ENCODE measurements around the gene DRC1. TPM values are rescaled to one million over a fixed set of nuclear protein-coding genes. Genes with fewer than 3 reads are reported as not detected.

DRC1 gene
- total RNA-seq, 1 experiment from 2014 or later, result not detected

- no TSS peak for BruUV-seq (replicated peaks)
- ChIA-PET CTCF (no interaction called here), RAD21 (ENCODE audit: low non-redundant PET in 1 of 2, low total read pairs in 2 of 2, uncharacterized antibody in 2 of 2, unreplicated experiment in 2 of 2) (no interaction called here), POLR2A (no interaction called here)
- H3K36me3 ChIP-seq (ENCODE audit: control insufficient read depth in 1 of 2, insufficient read depth in 2 of 2, low read length in 2 of 2), result no peaks in the 10 kb centered on the region
- H3K4me2 ChIP-seq (ENCODE audit: low read length), result no peak overlapping the region
- H3K9ac ChIP-seq (ENCODE audit: low read length), result no peak overlapping the region
- no peaks in the 10 kb centered on the region for H3K9me3 ChIP-seq (ENCODE audit: control insufficient read depth in 1 of 2, insufficient read depth in 1 of 2, low read depth in 1 of 2, low read length in 2 of 2)
- no peak overlapping the region for H3K27ac ChIP-seq (ENCODE audit: low read depth, low read length)
- H3K79me2 ChIP-seq (ENCODE audit: insufficient read depth, low read length), result no peaks in the 10 kb centered on the region
- H3K4me1 ChIP-seq (ENCODE audit: control insufficient read depth in 1 of 2, insufficient read depth in 2 of 2, low read length in 2 of 2), result no peaks in the 10 kb centered on the region
- no peak overlapping the region for H3K4me3 ChIP-seq (replicated peaks in 1 of 2; ENCODE audit: low read depth in 1 of 2, low read length in 2 of 2)
- intact Hi-C loops (cut with micrococcal nuclease), result no loop called here
- H3K27me3 ChIP-seq (ENCODE audit: insufficient read depth, low read length), result peaks cover 1% of the 10 kb centered on the region; the same call in 1 of the 2 replicates
- no peak overlapping the region for H2AFZ ChIP-seq (ENCODE audit: low read depth, low read length, poor library complexity, severe bottlenecking)
- no peaks in the 10 kb centered on the region for H4K20me1 ChIP-seq (ENCODE audit: insufficient read depth)
- no peaks in the 10 kb centered on the region for H3K9me2 ChIP-seq (ENCODE audit: insufficient read depth)
- DNase-seq (ENCODE audit: low read depth, low spot score) (no peak), ATAC-seq (no peak)
- no peak for TF ChIP-seq EZH2phosphoT487 (IDR thresholded peaks at IDR 0.05; ENCODE audit: borderline replicate concordance)
- TF ChIP-seq EZH2 (IDR thresholded peaks at IDR 0.05), result no peak
- no peak for TF ChIP-seq RAD21 (IDR thresholded peaks at IDR 0.05; ENCODE audit: low read depth)
- TF ChIP-seq YY1 (IDR thresholded peaks at IDR 0.05; ENCODE audit: extremely low read depth, insufficient replicate concordance, low read depth, low read length), result no peak
- TF ChIP-seq SRF (IDR thresholded peaks at IDR 0.05; ENCODE audit: low read depth), result no peak
- no peak for TF ChIP-seq TCF7L2 (IDR thresholded peaks at IDR 0.05; ENCODE audit: borderline replicate concordance, extremely low read depth, insufficient read depth, insufficient read length)
- no peak for TF ChIP-seq JUND (IDR thresholded peaks at IDR 0.05)
- TF ChIP-seq SIN3A (IDR thresholded peaks at IDR 0.05; ENCODE audit: low read depth), result no peak
- no peak for TF ChIP-seq MAX (IDR thresholded peaks at IDR 0.05)
- no peak for TF ChIP-seq CEBPB (IDR thresholded peaks at IDR 0.05; ENCODE audit: low read depth)
- no peak for TF ChIP-seq ZNF274 (IDR thresholded peaks at IDR 0.05; ENCODE audit: low read depth, low read length)
- no peak for TF ChIP-seq ELF1 (IDR thresholded peaks at IDR 0.05; ENCODE audit: borderline replicate concordance, low read depth)
- TF ChIP-seq CTCF (IDR thresholded peaks at IDR 0.05 in 2 of 3, conservative IDR thresholded peaks at IDR 0.05 in 1 of 3; ENCODE audit: borderline replicate concordance in 1 of 3, insufficient read depth in 1 of 3, low read depth in 2 of 3, low read length in 2 of 3), result no peak
- TF ChIP-seq ZFX (IDR thresholded peaks at IDR 0.05), result no peak
- no peak for TF ChIP-seq POLR2A (IDR thresholded peaks at IDR 0.05; ENCODE audit: borderline replicate concordance, extremely low read depth, insufficient read depth, insufficient read length)
- no peak for TF ChIP-seq CBX3 (IDR thresholded peaks at IDR 0.05; ENCODE audit: low read depth)
- TF ChIP-seq REST (IDR thresholded peaks at IDR 0.05; ENCODE audit: low read depth), result no peak
These were observed 91.2 kb downstream of the DRC1 start for GRCh38 chr2:26492749-26493515.
